Fibroblast of skin of right quadriceps (primary cell): Measurements from ENCODE around the gene C17orf114.

Source experiments
- DNase-seq: peaks from one replicate; pipeline ENCODE4 v3.0.0-alpha.2; 2013

The C17orf114 gene

GRCh38 chr17:4822835-4823234 is 20.7 kb upstream of the C17orf114 start:
- no peak for DNase-seq

- DNase-seq, result no peak
These were observed 16.1 kb upstream of the C17orf114 start for GRCh38 chr17:4818276-4818675.

- DNase-seq, result no peak
These were observed 14.7 kb upstream of the C17orf114 start for GRCh38 chr17:4816826-4817225.

- DNase-seq, result no peak
These were observed 13.0 kb upstream of the C17orf114 start for GRCh38 chr17:4815043-4815675.

GRCh38 chr17:4812690-4813089 is 10.6 kb upstream of the C17orf114 start:
- no peak for DNase-seq

- DNase-seq, result no peak
These were observed 9.3 kb upstream of the C17orf114 start for GRCh38 chr17:4811471-4811870.

- DNase-seq, result no peak
These were observed 8.7 kb upstream of the C17orf114 start for GRCh38 chr17:4810696-4811290.

GRCh38 chr17:4808378-4808767 is 6.2 kb upstream of the C17orf114 start:
- no peak for DNase-seq

GRCh38 chr17:4807605-4808377 is 5.7 kb upstream of the C17orf114 start:
- DNase-seq, result no peak

- peak; percentile 78 for DNase-seq
These were observed 4.9 kb upstream of the C17orf114 start, which contains the start of gene PLD2 for GRCh38 chr17:4806777-4807604. PLD2 (plus strand) TSS chr17:4807152; CDS start chr17:4807773, 621 bp downstream.

- DNase-seq, result no peak
These were observed 4.3 kb upstream of the C17orf114 start for GRCh38 chr17:4806456-4806776.

GRCh38 chr17:4800462-4801196 is 1.5 kb downstream of the C17orf114 start:
- no peak for DNase-seq

- DNase-seq, result peak; percentile 31
These were observed 5.6 kb downstream of the C17orf114 start for GRCh38 chr17:4796552-4796920.

GRCh38 chr17:4795168-4795567 is 7.0 kb downstream of the C17orf114 start:
- DNase-seq, result no peak

GRCh38 chr17:4790705-4791088 is 11.4 kb downstream of the C17orf114 start:
- DNase-seq, result no peak

GRCh38 chr17:4789951-4790704 is 12.0 kb downstream of the C17orf114 start:
- DNase-seq, result peak; percentile 88

- DNase-seq, result no peak
These were observed 12.5 kb downstream of the C17orf114 start for GRCh38 chr17:4789701-4789950.

- no peak for DNase-seq
These were observed 13.1 kb downstream of the C17orf114 start, which contains the start of gene GLTPD2 for GRCh38 chr17:4788807-4789700. GLTPD2 (plus strand) TSS chr17:4788964; CDS start chr17:4789012, 48 bp downstream.

- no peak for DNase-seq
These were observed 13.8 kb downstream of the C17orf114 start for GRCh38 chr17:4788159-4788806.

GRCh38 chr17:4786516-4786915 is 15.6 kb downstream of the C17orf114 start:
- DNase-seq, result no peak
